CD1c-positive myeloid dendritic cell (primary cell): ENCODE data around the gene ZNF138.

Source experiments
- DNase-seq: peaks from one replicate; pipeline ENCODE4 v3.0.0-alpha.2; 2016; ENCODE audit errors: extremely low spot score

ZNF138 gene

GRCh38 chr7:64875658-64876406 lies 81.6 kb downstream of the ZNF138 start:
- DNase-seq = no peak

DNA sequence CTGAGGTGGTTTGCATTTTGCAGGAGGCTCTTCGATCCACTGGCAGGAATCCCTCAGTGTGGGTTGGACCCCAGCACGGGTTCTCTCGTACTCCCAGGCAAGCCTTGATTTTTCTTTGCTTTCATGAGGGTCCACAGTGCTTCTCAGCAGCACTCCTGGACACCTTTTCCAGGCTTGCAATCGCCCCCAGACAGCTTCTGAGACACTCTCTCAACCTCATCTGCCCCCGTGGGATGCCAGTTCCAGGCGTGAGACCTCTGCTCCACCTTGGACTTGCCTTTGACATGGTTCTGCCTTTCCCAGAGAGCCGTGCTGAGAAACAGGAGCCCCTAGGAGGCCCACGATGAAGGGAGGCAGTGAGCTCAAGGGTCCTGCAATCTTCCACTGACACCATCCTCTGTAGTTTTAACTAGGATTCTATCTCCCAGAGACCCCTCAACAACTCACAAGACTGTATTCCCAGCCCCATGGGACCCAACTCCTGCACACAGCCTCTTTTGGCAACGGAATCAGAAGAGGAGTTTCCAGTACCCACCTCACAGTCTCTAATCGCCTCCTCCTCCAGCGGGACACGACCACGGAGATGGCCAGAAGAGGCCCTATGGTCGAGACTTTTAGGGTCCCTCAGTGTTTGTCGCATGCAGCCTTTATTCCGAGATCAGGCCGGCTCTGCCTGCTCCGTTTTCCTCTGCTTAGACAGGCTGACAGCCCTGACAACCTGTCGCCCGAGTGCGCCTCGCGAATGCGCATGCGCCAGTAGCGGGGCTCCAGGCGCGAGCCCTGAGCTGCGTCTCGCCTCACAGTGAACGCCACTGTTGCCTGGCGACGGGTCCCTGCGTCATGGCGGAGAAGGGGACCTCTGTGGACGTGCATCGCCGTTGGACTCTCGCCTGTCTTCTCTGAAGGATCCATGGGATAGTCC lies 82.8 kb downstream of the ZNF138 start:
- peak; percentile 22 for DNase-seq

GRCh38 chr7:64877714-64878610 lies 83.7 kb downstream of the ZNF138 start:
- no peak for DNase-seq

DNA sequence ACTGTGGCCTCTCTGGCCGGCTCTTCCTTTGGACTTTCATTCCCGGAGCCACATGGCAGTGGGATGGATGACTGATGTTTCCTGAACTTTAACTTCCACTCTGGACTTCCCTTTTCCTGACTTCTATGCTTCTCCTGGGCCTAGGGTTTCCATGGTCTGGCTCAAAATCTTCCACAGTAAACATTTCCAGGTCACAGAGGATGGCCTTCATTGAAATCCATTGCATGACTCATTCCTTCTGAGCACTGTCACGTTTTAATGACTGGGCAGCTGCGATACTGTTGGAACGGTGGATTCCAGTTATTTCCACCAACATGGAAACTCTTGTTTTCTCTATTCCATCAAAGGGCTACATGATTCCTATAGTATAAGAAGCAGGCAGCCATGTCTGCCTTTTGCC lies 84.5 kb downstream of the ZNF138 start:
- no peak for DNase-seq

GRCh38 chr7:64879086-64879730 lies 85.0 kb downstream of the ZNF138 start:
- no peak for DNase-seq

DNA sequence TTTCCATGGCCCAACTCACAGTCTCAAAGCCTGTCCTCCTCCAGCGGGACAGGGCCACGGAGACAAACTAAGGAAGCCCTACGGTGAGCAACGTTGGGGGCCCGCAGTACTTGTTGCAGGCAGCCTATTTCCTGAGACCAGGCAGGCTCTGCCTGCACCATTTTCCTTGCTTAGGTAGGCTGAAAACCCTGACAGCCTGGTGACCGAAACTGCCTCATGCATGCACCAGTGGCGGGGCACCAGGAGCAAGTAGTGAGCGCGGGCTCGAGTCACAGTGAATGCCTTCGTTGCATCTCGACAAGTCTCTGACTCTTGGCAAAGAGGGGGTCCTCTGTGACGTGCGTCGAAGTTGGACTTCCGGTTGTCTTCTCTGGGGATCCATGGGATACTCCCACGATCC lies 85.6 kb downstream of the ZNF138 start:
- no peak for DNase-seq

DNA sequence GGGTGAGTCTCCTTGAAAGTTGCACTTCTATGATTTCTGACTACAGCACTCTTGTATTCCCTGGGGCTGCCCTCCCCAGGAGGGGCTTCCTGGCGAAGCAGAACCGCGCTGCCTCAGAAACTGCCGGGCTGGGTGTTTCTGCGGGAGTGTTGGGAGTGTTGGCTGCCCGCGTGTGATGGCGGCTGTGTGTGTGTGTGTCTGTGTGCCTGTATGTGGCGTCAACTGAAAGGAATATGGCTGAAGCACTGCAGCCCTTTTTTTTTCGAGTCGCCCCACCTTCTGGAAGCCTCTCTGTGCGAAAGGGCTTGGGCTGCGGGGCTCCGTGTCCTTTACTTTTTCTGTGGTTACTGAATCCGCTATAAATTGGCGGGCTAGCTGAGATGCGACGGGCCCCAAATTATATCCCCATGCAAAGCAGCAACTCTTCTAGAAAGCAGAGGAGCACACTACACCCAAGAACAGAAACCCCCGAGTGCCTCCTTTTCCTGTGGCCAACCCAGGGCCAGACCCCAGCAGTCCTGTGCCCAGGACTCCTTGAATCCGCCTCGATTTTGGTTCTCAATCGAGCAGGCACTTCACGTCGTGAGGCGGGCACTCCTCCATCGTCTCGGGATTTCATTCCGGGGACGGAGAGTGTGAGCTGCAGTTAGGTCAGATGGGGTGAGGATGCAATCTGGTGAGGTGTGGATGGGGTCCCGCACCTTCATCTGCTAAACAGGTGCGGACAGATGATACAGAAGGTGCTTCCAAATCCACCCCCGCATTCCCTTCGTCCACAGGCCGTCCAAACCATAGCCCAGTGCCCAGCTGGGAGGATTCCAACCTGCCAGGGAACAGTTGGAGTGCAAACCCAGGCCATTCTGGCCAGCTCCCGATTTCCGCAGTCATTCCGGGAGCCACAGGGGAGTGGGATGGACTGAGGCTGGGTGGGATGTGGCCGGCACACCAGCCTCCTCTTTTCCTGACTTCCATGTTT lies 86.4 kb downstream of the ZNF138 start:
- DNase-seq = no peak

DNA sequence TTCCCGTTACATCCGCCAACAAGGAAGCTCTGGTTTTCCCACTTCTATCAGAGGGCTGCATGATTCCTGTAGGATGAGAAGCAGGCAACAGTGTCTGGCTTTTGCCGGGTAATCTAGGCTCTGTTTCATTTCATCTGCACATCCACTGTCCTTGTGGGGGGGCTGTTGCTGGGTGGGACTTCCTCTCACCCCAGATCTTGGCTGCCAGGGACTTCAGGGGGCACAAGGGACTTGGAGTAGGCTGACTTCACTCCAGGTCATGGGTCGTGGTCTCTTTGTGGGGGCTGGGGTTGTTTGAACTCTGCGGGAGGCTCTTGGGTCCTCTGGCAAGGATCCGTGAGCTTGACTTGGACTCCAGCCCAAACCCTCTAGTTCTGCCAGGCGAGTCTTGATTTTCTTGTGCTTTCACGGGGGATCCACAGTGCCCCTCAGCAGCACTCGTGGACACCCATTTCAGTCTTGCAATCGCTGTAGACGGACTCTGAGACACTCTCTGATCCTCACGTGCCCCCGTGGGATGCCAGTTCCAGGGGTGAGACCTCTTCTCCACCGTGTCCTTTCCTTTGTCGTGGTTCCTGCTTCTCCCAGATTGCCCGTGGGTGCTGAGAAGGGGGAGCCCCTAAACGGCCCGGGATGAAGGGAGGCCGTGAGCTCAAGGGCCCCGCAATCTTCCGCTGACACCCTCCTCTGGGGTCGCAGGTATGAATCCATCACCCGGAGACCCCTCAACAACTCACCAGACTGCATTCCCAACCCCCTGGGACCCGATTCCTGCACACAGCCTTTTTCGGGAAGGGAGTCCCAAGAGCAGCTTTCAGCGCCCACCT lies 87.4 kb downstream of the ZNF138 start:
- DNase-seq = no peak

- no peak for DNase-seq
Observed at GRCh38 chr7:64882341-64883112, 88.3 kb downstream of the ZNF138 start.
